ENCODE results near the gene CELSR3.

DNA sequence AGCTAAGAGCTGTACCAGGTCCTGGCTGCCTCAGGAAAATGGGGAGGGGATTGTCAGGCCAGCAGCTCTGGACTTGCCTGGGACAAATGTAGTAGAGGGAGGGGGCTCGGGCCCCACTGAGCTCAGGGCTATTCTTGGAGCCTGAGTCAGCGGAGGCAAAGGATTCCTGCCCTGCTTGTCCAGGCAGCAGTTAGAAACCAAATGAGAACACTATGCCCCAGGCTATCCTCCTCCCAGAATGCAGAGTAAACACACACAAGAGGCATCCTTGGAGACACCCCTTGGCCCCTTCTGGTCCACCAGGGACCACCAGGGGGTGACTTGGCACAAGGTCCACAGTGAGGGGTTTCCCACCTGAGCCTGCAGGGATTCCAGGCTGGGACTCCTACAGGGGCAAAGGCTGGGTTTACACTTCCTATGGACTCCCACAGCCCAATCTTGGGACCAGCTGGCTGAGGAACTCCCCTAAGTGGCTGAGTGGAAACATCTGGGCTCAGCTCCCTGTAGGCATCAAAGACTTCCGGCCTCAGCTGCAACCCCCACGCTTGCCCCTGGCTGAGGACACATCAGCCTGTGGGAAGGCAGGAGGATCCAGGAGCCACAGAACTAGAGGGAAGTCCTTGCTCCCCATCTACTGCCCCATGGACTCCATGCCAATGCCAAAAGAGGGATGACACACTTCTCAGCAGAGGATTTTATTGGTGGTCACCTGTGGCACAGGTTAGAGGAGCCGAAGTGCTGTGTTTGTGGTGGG is 64.2 kb downstream of the CELSR3 start:
- TF ChIP-seq, protein P1, sequence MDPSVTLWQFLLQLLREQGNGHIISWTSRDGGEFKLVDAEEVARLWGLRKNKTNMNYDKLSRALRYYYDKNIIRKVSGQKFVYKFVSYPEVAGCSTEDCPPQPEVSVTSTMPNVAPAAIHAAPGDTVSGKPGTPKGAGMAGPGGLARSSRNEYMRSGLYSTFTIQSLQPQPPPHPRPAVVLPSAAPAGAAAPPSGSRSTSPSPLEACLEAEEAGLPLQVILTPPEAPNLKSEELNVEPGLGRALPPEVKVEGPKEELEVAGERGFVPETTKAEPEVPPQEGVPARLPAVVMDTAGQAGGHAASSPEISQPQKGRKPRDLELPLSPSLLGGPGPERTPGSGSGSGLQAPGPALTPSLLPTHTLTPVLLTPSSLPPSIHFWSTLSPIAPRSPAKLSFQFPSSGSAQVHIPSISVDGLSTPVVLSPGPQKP (IDR thresholded peaks at IDR 0.05; ENCODE audit: low read depth, low read length): no peak
- TF ChIP-seq RFX5 (IDR thresholded peaks at IDR 0.05) (no peak), HDAC2 (IDR thresholded peaks at IDR 0.05) (no peak), MAX (IDR thresholded peaks at IDR 0.05) (no peak; the same call in 1 of the 2 replicates), ESRRA (IDR thresholded peaks at IDR 0.05; ENCODE audit: borderline replicate concordance, low read length) (no peak), ZFP36 (IDR thresholded peaks at IDR 0.05; ENCODE audit: borderline replicate concordance, partially characterized antibody) (no peak), REST (IDR thresholded peaks at IDR 0.05) (no peak), CTCF (IDR thresholded peaks at IDR 0.05) (no peak), JUNB (IDR thresholded peaks at IDR 0.05) (no peak; the same call in none of the 2 replicates), POLR2AphosphoS2 (conservative IDR thresholded peaks at IDR 0.05; ENCODE audit: low read length) (no peak), NR3C1 (IDR thresholded peaks at IDR 0.05) (no peak)

Measured in A549 (cell line).